Measurements from ENCODE around the gene OSBPL2. TPM values are rescaled to one million over a fixed set of nuclear protein-coding genes. Genes with fewer than 3 reads are reported as not detected.

Gene OSBPL2
- total RNA-seq, 1 donor from 2014 or later = 51.3 TPM

GRCh38 chr20:62336329-62336728 is 98.0 kb downstream of the OSBPL2 start:
- TF ChIP-seq CTCF (IDR thresholded peaks at IDR 0.05) = no peak
- intact Hi-C loops (cut with DNase I) = no loop called here
- Histone ChIP-seq H3K27me3 (no peaks in the 10 kb centered on the region), H3K4me1 (no peaks in the 10 kb centered on the region), H3K27ac (no peak overlapping the region), H3K4me3 (no peak overlapping the region), H3K36me3 (peaks cover 0 to 53% of the 10 kb centered on the region in 2 donors), H3K9me3 (no peaks in the 10 kb centered on the region)
- DNase-seq (ENCODE audit: extremely low spot score in 2 of 2) = no peak

- H3K36me3 ChIP-seq = peaks cover 0 to 46% of the 10 kb centered on the region in 2 donors
- DNase-seq (ENCODE audit: extremely low spot score in 2 of 2) = no peak
- TF ChIP-seq CTCF (IDR thresholded peaks at IDR 0.05) (no peak), POLR2A (IDR thresholded peaks at IDR 0.05) (no peak), POLR2AphosphoS5 (IDR thresholded peaks at IDR 0.05; ENCODE audit: insufficient read depth in 1 of 2, low read depth in 1 of 2) (no peak)
- H3K4me1 ChIP-seq = no peaks in the 10 kb centered on the region
- H3K4me3 ChIP-seq = no peak overlapping the region
- intact Hi-C loops (cut with DNase I) = no loop called here
- H3K27ac ChIP-seq = no peak overlapping the region
- no peaks in the 10 kb centered on the region for H3K27me3 ChIP-seq
- H3K9me3 ChIP-seq = no peaks in the 10 kb centered on the region
These were observed 98.6 kb downstream of the OSBPL2 start for GRCh38 chr20:62336775-62337557.

GRCh38 chr20:62337558-62338293 is 99.4 kb downstream of the OSBPL2 start:
- Histone ChIP-seq H3K4me1 (no peaks in the 10 kb centered on the region), H3K9me3 (no peaks in the 10 kb centered on the region), H3K4me3 (no peak overlapping the region), H3K27me3 (no peaks in the 10 kb centered on the region), H3K27ac (no peak overlapping the region), H3K36me3 (peaks cover 0 to 39% of the 10 kb centered on the region in 2 donors)
- TF ChIP-seq POLR2AphosphoS5 (IDR thresholded peaks at IDR 0.05; ENCODE audit: insufficient read depth in 1 of 2, low read depth in 1 of 2) (no peak), POLR2A (IDR thresholded peaks at IDR 0.05) (no peak), CTCF (IDR thresholded peaks at IDR 0.05) (no peak)
- intact Hi-C loops (cut with DNase I) = no loop called here
- no peak for DNase-seq (ENCODE audit: extremely low spot score in 2 of 2)

GRCh38 chr20:62338294-62338620 is 99.9 kb downstream of the OSBPL2 start:
- peaks cover 0 to 33% of the 10 kb centered on the region in 2 donors for H3K36me3 ChIP-seq
- H3K9me3 ChIP-seq = no peaks in the 10 kb centered on the region
- no peak overlapping the region for H3K4me3 ChIP-seq
- no peaks in the 10 kb centered on the region for H3K27me3 ChIP-seq
- TF ChIP-seq CTCF (IDR thresholded peaks at IDR 0.05) (no peak), POLR2A (IDR thresholded peaks at IDR 0.05) (no peak), POLR2AphosphoS5 (IDR thresholded peaks at IDR 0.05; ENCODE audit: insufficient read depth in 1 of 2, low read depth in 1 of 2) (no peak)
- H3K27ac ChIP-seq = no peak overlapping the region
- H3K4me1 ChIP-seq = no peaks in the 10 kb centered on the region
- intact Hi-C loops (cut with DNase I) = no loop called here
- no peak for DNase-seq (ENCODE audit: extremely low spot score in 2 of 2)

- peaks cover 0 to 24% of the 10 kb centered on the region in 2 donors for H3K36me3 ChIP-seq
- H3K27ac ChIP-seq = no peak overlapping the region
- H3K9me3 ChIP-seq = no peaks in the 10 kb centered on the region
- no peak overlapping the region for H3K4me3 ChIP-seq
- intact Hi-C loops (cut with DNase I) = no loop called here
- no peak for DNase-seq (ENCODE audit: extremely low spot score in 2 of 2)
- no peaks in the 10 kb centered on the region for H3K27me3 ChIP-seq
- H3K4me1 ChIP-seq = no peaks in the 10 kb centered on the region
- TF ChIP-seq POLR2A (IDR thresholded peaks at IDR 0.05) (no peak), CTCF (IDR thresholded peaks at IDR 0.05) (no peak), POLR2AphosphoS5 (IDR thresholded peaks at IDR 0.05; ENCODE audit: insufficient read depth in 1 of 2, low read depth in 1 of 2) (no peak)
These were observed 101.3 kb downstream of the OSBPL2 start for GRCh38 chr20:62339647-62340062.

Data from vagina (tissue), 2 donors.